Melanocyte of skin (primary cell): ENCODE results near the gene SOSTDC1. TPM values are rescaled to one million over a fixed set of nuclear protein-coding genes. Genes with fewer than 3 reads are reported as not detected.

Experiments
- small RNA-seq, 2 donors: library from RNA; depleted of rRNA; stranded (forward); fragments of <200 nt; gene quantifications; one replicate each; pipeline ENCODE3, GENCODE V24; 2012
- total RNA-seq, 2 donors: library from RNA; depleted of rRNA; stranded (reverse); fragments of >200 nt; gene quantifications; 2 replicates each; pipeline ENCODE4 v1.2.3, GENCODE V29; 2012

SOSTDC1 gene, protein sequence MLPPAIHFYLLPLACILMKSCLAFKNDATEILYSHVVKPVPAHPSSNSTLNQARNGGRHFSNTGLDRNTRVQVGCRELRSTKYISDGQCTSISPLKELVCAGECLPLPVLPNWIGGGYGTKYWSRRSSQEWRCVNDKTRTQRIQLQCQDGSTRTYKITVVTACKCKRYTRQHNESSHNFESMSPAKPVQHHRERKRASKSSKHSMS
- not detected for total RNA-seq

DNA sequence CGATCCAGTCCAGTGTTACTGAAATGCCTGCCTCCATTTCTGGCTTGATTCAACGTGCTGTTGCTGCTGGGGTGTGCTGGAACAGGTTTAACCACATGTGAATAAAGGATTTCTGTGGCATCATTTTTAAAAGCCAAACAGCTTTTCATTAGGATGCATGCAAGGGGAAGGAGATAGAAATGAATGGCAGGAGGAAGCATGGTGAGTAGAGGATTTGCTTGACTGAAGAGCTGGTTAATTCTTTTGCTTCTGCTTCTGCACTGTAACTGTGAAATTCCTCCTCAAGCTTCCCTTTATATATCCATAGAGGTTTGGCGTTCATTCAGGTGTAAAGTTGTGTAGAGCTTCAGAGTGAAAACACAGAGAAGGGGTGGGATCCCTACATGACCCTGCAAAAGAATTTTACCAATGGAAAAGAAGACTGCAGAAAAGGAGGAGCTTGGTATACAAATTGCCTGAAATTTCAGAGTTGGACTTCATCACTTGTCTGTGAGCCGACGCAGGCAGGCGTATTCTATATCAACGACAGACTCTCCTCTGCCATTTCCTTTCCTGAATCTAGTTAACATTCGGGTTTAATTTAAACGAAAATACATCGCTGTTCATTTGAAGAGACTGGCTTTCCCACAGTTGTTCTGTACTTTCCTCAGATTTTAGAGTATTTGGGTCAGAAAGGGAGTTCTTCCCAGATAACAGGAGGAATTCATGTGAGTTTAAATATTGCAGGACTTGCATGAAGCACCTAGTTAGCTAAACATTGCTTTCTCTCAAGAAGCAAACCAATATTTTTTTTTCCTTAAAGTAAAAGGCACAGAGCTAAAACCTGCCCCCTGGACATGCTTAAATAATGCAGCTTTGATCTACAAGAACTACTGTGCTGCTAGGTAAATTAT is at the start of gene SOSTDC1:
Gene SOSTDC1 (minus strand): TSS at position 270 of the 893 bp plus-strand sequence. CDS start 70 bp downstream, at position 200.

DNA sequence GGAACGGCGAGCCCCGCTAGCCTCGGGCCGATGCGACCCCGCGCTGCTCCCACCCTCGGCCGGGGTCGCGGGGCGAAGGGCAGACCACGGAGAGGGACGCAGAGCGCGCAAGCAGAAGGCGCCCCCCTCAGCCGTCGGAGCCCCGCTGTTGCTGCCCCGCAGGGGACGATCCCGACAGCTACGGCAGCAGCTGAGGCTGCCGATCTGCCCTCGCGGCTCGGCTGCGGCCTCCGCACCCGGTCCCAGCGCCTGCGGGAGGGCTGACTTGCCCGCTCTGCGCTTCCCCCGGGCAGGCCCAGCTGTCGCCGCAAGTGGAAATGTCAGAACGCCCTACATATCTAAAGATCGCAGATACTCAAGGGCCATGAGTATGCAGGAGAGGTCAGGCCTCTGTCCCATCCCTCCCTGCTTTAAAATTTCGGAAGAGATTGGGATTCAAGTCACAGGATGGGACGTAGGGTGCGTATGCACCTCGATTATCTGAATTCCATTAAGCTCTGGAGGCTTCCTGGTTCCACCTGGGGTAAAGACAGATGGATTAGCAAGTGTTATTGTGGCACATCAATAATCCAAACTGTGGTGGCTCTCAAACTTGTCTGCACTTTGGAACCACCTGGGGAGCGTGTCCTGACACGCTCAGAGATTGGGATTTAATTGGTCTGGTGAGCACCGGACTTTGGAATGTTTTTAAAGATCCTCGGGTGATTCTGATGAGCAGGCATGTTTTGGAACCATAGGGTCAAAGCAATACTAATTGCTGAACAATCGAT is 44.0 kb downstream of the SOSTDC1 start, which contains the start of gene CRPPA:
Gene CRPPA (minus strand): TSS at position 206 of the 770 bp plus-strand sequence. CDS start 216 bp downstream, outside the sequence.

Small RNAs within 50 kb of the gene (small RNA-seq; reads per million reads assigned to genes)
- gene AC005014.3, result 0 reads per million in 2 donors

Other genes with a start within 250 kb of the SOSTDC1 start
- gene CRPPA, start 44.2 kb downstream of the SOSTDC1 start, total RNA-seq, result 1 to 10 TPM in 1 of 2 donors, under 1 TPM in 1; 1.00 to 1.7 TPM
- not detected for gene LRRC72, start 61.1 kb upstream of the SOSTDC1 start, total RNA-seq
- gene ANKMY2, start 180.0 kb upstream of the SOSTDC1 start, total RNA-seq, result 10 to 100 TPM; 16.9 to 17.6 TPM
- 100 to 1,000 TPM in 1 of 2 donors, 10 to 100 TPM in 1; 56.1 to 109 TPM for gene BZW2, start 180.4 kb upstream of the SOSTDC1 start, total RNA-seq